Measurements from ENCODE around the gene KCTD7. TPM values are rescaled to one million over a fixed set of nuclear protein-coding genes. Genes with fewer than 3 reads are reported as not detected.
"Not testable (repeated sequence)": the region's sequence is repeated elsewhere in the genome, so short reads cannot be mapped to it uniquely, and the experiment has no call there.

Gene KCTD7
- total and polyA plus RNA-seq, 10 of the 15 experiments (the other 5 are each of a cell fraction or from before 2014, with no cell fraction given) = 1.6 to 18.0 (median 9.4) TPM

GRCh38 chr7:66655113-66655806 is 26.6 kb downstream of the KCTD7 start:
- peak; percentile 43 for ATAC-seq
- POLR2A ChIA-PET = interaction anchor here (0.6 to 1.6 kb wide), 5 partner anchors 9 to 843 kb away, joined by 3 to 8 read pairs (median 3); partner anchors contain the start of gene RABGEF1
- TF ChIP-seq MLLT1 (IDR thresholded peaks at IDR 0.05) (0 out of 2 replicates have a peak, but pooled peaks have one; percentile 60), PKNOX1 (IDR thresholded peaks at IDR 0.05) (peak; percentile 48; the same call in 1 of the 2 replicates), IKZF2 (IDR thresholded peaks at IDR 0.05) (0 out of 4 replicates have a peak, but pooled peaks of 1 of the 2 experiments have one; percentile 30)
- BruUV-seq (replicated peaks); H3K4me1 ChIP-seq (ENCODE audit: control insufficient read depth, insufficient read depth, low read length); H4K20me1 ChIP-seq (ENCODE audit: control insufficient read depth, insufficient read depth); DNase-seq (ENCODE audit: low read depth, low spot score); in situ Hi-C loops (cut with MboI); H3K36me3 ChIP-seq (ENCODE audit: control insufficient read depth in 2 of 2, insufficient read depth in 2 of 2, low read length in 1 of 2); H3K9me3 ChIP-seq (replicated peaks; ENCODE audit: control insufficient read depth, insufficient read depth, low read length); H3K27me3 ChIP-seq (replicated peaks in 1 of 2; ENCODE audit: control insufficient read depth in 2 of 2, insufficient read depth in 2 of 2, low read length in 1 of 2); FAIRE-seq: not testable (repeated sequence)
- intact Hi-C loops (cut with micrococcal nuclease; ENCODE audit: unreplicated experiment) = loop anchor here (2.0 to 10.0 kb wide), 4 partner anchors 26 to 190 kb away; partner anchors contain the start of gene RABGEF1
- SMC1A ChIA-PET (ENCODE audit: uncharacterized antibody, unreplicated experiment) = interaction anchor here (1.1 to 1.3 kb wide), 4 partner anchors 10 to 114 kb away, joined by 3 read pairs; no protein-coding TSS in a partner anchor
- Histone ChIP-seq H2AFZ (ENCODE audit: control insufficient read depth, low read depth, low read length) (peak overlapping the region; percentile 66), H3K27ac (ENCODE audit: control insufficient read depth, insufficient read depth) (peak overlapping the region; percentile 58), H3K79me2 (ENCODE audit: control insufficient read depth, insufficient read depth, low read length) (peaks cover 25% of the 10 kb centered on the region), H3K4me3 (peak overlapping the region; percentile 87), H3K9ac (ENCODE audit: control insufficient read depth, insufficient read depth, low read length) (peak overlapping the region; percentile 95), H3K4me2 (ENCODE audit: control insufficient read depth, insufficient read depth) (peak overlapping the region; percentile 62)
- 29% methylated on average over 26 of the region's 28 CpGs for WGBS (ENCODE audit: insufficient coverage, insufficient replicate concordance, low lambda C conversion rate, missing lambda C conversion rate)
- RAD21 ChIA-PET (ENCODE audit: unreplicated experiment) = interaction anchor here (0.6 to 2.8 kb wide), 3 partner anchors 28 to 189 kb away, joined by 4 to 12 read pairs (median 4); no protein-coding TSS in a partner anchor
- CTCF ChIA-PET = interaction anchor here (0.6 kb wide), 1 partner anchor 54 kb away, joined by 4 read pairs; no protein-coding TSS in a partner anchor

GRCh38 chr7:66655826-66656485 is 27.3 kb downstream of the KCTD7 start:
- 86% methylated on average over 11 of the region's 11 CpGs for WGBS (ENCODE audit: insufficient coverage, insufficient replicate concordance, low lambda C conversion rate, missing lambda C conversion rate)
- intact Hi-C loops (cut with micrococcal nuclease; ENCODE audit: unreplicated experiment) = loop anchor here (2.0 to 10.0 kb wide), 4 partner anchors 25 to 189 kb away; partner anchors contain the start of gene RABGEF1
- H3K4me1 ChIP-seq (ENCODE audit: control insufficient read depth, insufficient read depth, low read length); ATAC-seq; H2AFZ ChIP-seq (ENCODE audit: control insufficient read depth, low read depth, low read length); BruUV-seq (replicated peaks); H3K9ac ChIP-seq (ENCODE audit: control insufficient read depth, insufficient read depth, low read length); DNase-seq (ENCODE audit: low read depth, low spot score); H3K9me3 ChIP-seq (replicated peaks; ENCODE audit: control insufficient read depth, insufficient read depth, low read length); CTCF ChIA-PET; FAIRE-seq; H3K27ac ChIP-seq (ENCODE audit: control insufficient read depth, insufficient read depth); H4K20me1 ChIP-seq (ENCODE audit: control insufficient read depth, insufficient read depth); in situ Hi-C loops (cut with MboI); H3K36me3 ChIP-seq (ENCODE audit: control insufficient read depth in 2 of 2, insufficient read depth in 2 of 2, low read length in 1 of 2); H3K27me3 ChIP-seq (replicated peaks in 1 of 2; ENCODE audit: control insufficient read depth in 2 of 2, insufficient read depth in 2 of 2, low read length in 1 of 2): not testable (repeated sequence)
- H3K4me2 ChIP-seq (ENCODE audit: control insufficient read depth, insufficient read depth) = peak overlapping the region; percentile 62
- H3K4me3 ChIP-seq = peak overlapping the region; percentile 87; the same call in 1 of the 2 replicates
- SMC1A ChIA-PET (ENCODE audit: uncharacterized antibody, unreplicated experiment) = interaction anchor here (1.1 to 1.3 kb wide), 4 partner anchors 11 to 113 kb away, joined by 3 read pairs; no protein-coding TSS in a partner anchor
- POLR2A ChIA-PET = interaction anchor here (0.6 kb wide), 1 partner anchor 844 kb away, joined by 3 read pairs; no protein-coding TSS in a partner anchor
- RAD21 ChIA-PET (ENCODE audit: unreplicated experiment) = interaction anchor here (2.8 kb wide), 1 partner anchor 29 kb away, joined by 12 read pairs; no protein-coding TSS in a partner anchor
- H3K79me2 ChIP-seq (ENCODE audit: control insufficient read depth, insufficient read depth, low read length) = peaks cover 25% of the 10 kb centered on the region
